ENCODE results near the gene F5. TPM values are rescaled to one million over a fixed set of nuclear protein-coding genes. Genes with fewer than 3 reads are reported as not detected.

The F5 gene
- total and polyA plus RNA-seq, 9 of the 15 experiments (the other 6 are each of a cell fraction or from before 2014, with no cell fraction given), result 0.03 to 0.13 TPM; not detected in 7

DNA sequence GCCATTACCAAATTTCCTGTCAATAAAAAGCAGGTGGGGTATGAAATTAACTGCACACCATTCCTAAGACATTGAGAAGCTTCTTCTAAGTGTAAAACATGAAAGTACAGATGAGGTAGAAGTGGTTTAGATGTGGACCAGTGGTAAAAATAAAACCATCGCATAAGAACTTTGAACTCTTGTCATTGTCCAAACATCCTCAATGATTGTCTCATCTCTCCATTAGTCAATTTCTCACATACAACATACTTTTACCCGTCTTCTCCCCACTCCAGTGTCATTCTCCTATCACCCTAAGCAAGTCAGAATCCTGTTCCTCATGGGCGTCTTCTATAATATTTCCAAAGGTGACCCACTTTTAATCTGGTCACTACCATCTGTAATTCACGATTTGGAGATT is 76.2 kb downstream of the F5 start:
- Histone ChIP-seq H3K27ac (ENCODE audit: extremely low read depth, low read depth, low read length) (no peak overlapping the region), H3K36me3 (ENCODE audit: control insufficient read depth, insufficient read depth, low read length) (no peaks in the 10 kb centered on the region), H3K4me2 (ENCODE audit: insufficient read depth, low read length) (no peak overlapping the region), H3K4me3 (no peak overlapping the region), H3K27me3 (ENCODE audit: control insufficient read depth in 2 of 2, insufficient read depth in 2 of 2, low read length in 2 of 2) (no peaks in the 10 kb centered on the region), H3K79me2 (ENCODE audit: control insufficient read depth, insufficient read depth, low read length) (no peaks in the 10 kb centered on the region), H3K4me1 (replicated peaks in 1 of 2; ENCODE audit: control insufficient read depth in 2 of 2, insufficient read depth in 2 of 2, low read length in 2 of 2) (peaks cover 0 to 14% of the 10 kb centered on the region in 2 experiments; a peak in 2 of 5 replicates), H3K9me3 (replicated peaks; ENCODE audit: control insufficient read depth, insufficient read depth, low read depth, low read length) (no peaks in the 10 kb centered on the region), H3K9ac (ENCODE audit: insufficient read depth in 1 of 2, low read depth in 2 of 2, low read length in 2 of 2) (no peak overlapping the region), H2AFZ (ENCODE audit: low read depth, low read length) (peak overlapping the region; percentile 67), H3K9me1 (ENCODE audit: control insufficient read depth, insufficient read depth, low read length) (no peaks in the 10 kb centered on the region), H4K20me1 (replicated peaks; ENCODE audit: control insufficient read depth, insufficient read depth, low read length) (no peaks in the 10 kb centered on the region)
- in situ Hi-C loops (cut with MboI), result no loop called here
- WGBS (ENCODE audit: insufficient coverage, low coverage, missing lambda C conversion rate), result 53% methylated on average over 4 of the region's 4 CpGs
- FAIRE-seq (no peak), DNase-seq (ENCODE audit: extremely low read depth in 1 of 4, low spot score in 3 of 4) (no peak), ATAC-seq (no peak)
- intact Hi-C loops (cut with micrococcal nuclease), result no loop called here
- no TSS peak for BruUV-seq (replicated peaks)
- TF ChIP-seq, protein P1, sequence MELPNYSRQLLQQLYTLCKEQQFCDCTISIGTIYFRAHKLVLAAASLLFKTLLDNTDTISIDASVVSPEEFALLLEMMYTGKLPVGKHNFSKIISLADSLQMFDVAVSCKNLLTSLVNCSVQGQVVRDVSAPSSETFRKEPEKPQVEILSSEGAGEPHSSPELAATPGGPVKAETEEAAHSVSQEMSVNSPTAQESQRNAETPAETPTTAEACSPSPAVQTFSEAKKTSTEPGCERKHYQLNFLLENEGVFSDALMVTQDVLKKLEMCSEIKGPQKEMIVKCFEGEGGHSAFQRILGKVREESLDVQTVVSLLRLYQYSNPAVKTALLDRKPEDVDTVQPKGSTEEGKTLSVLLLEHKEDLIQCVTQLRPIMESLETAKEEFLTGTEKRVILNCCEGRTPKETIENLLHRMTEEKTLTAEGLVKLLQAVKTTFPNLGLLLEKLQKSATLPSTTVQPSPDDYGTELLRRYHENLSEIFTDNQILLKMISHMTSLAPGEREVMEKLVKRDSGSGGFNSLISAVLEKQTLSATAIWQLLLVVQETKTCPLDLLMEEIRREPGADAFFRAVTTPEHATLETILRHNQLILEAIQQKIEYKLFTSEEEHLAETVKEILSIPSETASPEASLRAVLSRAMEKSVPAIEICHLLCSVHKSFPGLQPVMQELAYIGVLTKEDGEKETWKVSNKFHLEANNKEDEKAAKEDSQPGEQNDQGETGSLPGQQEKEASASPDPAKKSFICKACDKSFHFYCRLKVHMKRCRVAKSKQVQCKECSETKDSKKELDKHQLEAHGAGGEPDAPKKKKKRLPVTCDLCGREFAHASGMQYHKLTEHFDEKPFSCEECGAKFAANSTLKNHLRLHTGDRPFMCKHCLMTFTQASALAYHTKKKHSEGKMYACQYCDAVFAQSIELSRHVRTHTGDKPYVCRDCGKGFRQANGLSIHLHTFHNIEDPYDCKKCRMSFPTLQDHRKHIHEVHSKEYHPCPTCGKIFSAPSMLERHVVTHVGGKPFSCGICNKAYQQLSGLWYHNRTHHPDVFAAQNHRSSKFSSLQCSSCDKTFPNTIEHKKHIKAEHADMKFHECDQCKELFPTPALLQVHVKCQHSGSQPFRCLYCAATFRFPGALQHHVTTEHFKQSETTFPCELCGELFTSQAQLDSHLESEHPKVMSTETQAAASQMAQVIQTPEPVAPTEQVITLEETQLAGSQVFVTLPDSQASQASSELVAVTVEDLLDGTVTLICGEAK (IDR thresholded peaks at IDR 0.05), result no peak
- TF ChIP-seq, protein P1 (CRISPR knock-in tag; IDR thresholded peaks at IDR 0.05), result no peak
- TF ChIP-seq, protein P2, sequence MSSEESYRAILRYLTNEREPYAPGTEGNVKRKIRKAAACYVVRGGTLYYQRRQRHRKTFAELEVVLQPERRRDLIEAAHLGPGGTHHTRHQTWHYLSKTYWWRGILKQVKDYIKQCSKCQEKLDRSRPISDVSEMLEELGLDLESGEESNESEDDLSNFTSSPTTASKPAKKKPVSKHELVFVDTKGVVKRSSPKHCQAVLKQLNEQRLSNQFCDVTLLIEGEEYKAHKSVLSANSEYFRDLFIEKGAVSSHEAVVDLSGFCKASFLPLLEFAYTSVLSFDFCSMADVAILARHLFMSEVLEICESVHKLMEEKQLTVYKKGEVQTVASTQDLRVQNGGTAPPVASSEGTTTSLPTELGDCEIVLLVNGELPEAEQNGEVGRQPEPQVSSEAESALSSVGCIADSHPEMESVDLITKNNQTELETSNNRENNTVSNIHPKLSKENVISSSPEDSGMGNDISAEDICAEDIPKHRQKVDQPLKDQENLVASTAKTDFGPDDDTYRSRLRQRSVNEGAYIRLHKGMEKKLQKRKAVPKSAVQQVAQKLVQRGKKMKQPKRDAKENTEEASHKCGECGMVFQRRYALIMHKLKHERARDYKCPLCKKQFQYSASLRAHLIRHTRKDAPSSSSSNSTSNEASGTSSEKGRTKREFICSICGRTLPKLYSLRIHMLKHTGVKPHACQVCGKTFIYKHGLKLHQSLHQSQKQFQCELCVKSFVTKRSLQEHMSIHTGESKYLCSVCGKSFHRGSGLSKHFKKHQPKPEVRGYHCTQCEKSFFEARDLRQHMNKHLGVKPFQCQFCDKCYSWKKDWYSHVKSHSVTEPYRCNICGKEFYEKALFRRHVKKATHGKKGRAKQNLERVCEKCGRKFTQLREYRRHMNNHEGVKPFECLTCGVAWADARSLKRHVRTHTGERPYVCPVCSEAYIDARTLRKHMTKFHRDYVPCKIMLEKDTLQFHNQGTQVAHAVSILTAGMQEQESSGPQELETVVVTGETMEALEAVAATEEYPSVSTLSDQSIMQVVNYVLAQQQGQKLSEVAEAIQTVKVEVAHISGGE (CRISPR knock-in tag; IDR thresholded peaks at IDR 0.05), result no peak
- TF ChIP-seq SMARCB1 (IDR thresholded peaks at IDR 0.05; ENCODE audit: insufficient read length, low read depth) (no peak), KHSRP (IDR thresholded peaks at IDR 0.05) (no peak), ZNF354B (CRISPR knock-in tag; IDR thresholded peaks at IDR 0.05) (no peak), GATAD2B (IDR thresholded peaks at IDR 0.05; ENCODE audit: borderline replicate concordance) (no peak)
- POLR2A ChIA-PET, result interaction anchor here (0.5 kb wide), 1 partner anchor 1794 kb away, joined by 4 read pairs; no protein-coding TSS in a partner anchor
- CTCF ChIA-PET (ENCODE audit: low intra/inter-chr PET ratio), result no interaction called here
